HepG2 (cell line): ENCODE measurements around the gene MRPL2. TPM values are rescaled to one million over a fixed set of nuclear protein-coding genes. Genes with fewer than 3 reads are reported as not detected.
A peak's percentile ranks its signal among the peaks of the same experiment; 100 is the strongest.

ENCODE experiments used
- BRCA1 ChIP-seq: sonication (generic); formaldehyde crosslinking; IDR thresholded peaks from 2 replicates; pipeline ENCODE4 v1.4.0; 2020; ENCODE audit warnings: missing genetic modification reagents
- GZF1 ChIP-seq: sonication (generic); formaldehyde crosslinking; IDR thresholded peaks from 2 replicates; pipeline ENCODE4 v1.5.1; 2020; ENCODE audit warnings: mild to moderate bottlenecking, missing genetic modification reagents
- HDAC1 ChIP-seq: sonication (generic); formaldehyde crosslinking; IDR thresholded peaks from 2 replicates; pipeline ENCODE4 v1.5.1; 2020; ENCODE audit warnings: mild to moderate bottlenecking, missing genetic modification reagents
- HOXA5 ChIP-seq: sonication (generic); formaldehyde crosslinking; IDR thresholded peaks from 2 replicates; pipeline ENCODE4 v1.4.0; 2020; ENCODE audit warnings: missing genetic modification reagents
- KDM5B ChIP-seq: sonication (generic); formaldehyde crosslinking; IDR thresholded peaks from 2 replicates; pipeline ENCODE4 v1.4.0; 2020; ENCODE audit warnings: missing genetic modification reagents, mild to moderate bottlenecking, borderline replicate concordance
- MED13 ChIP-seq: sonication (generic); formaldehyde crosslinking; IDR thresholded peaks from 2 replicates; pipeline ENCODE4 v1.5.0; 2020; ENCODE audit warnings: missing genetic modification reagents
- NCOR1 ChIP-seq: fragments of 200-600 bp; sonication (generic); IDR thresholded peaks from 2 replicates; pipeline ENCODE4 v1.7.0; 2017; ENCODE audit warnings: antibody characterized with exemption, low read length, borderline replicate concordance
- NFATC3 ChIP-seq: sonication (generic); formaldehyde crosslinking; IDR thresholded peaks from 2 replicates; pipeline ENCODE4 v1.5.1; 2020; ENCODE audit warnings: mild to moderate bottlenecking, missing genetic modification reagents
- NFYB ChIP-seq: sonication (generic); formaldehyde crosslinking; IDR thresholded peaks from 2 replicates; pipeline ENCODE4 v1.4.0; 2020; ENCODE audit warnings: missing genetic modification reagents
- SPEN ChIP-seq: sonication (generic); formaldehyde crosslinking; IDR thresholded peaks from 2 replicates; pipeline ENCODE4 v1.5.1; 2020; ENCODE audit warnings: low read depth, mild to moderate bottlenecking, missing genetic modification reagents
- TAF1 ChIP-seq: sonication (generic); formaldehyde crosslinking; IDR thresholded peaks from 2 replicates; pipeline ENCODE4 v1.4.0; 2020; ENCODE audit warnings: missing genetic modification reagents
- ZBTB3 ChIP-seq: sonication (generic); formaldehyde crosslinking; IDR thresholded peaks from 2 replicates; pipeline ENCODE4 v1.4.0; 2020; ENCODE audit warnings: low read depth, mild to moderate bottlenecking, moderate library complexity, missing genetic modification reagents, borderline replicate concordance
- ZEB1 ChIP-seq: IDR thresholded peaks from 2 replicates; pipeline ENCODE4 v1.6.1; 2012; ENCODE audit warnings: mild to moderate bottlenecking, low read depth, inconsistent platforms; ENCODE audit not compliant: insufficient replicate concordance
- ZFY ChIP-seq: sonication (generic); formaldehyde crosslinking; IDR thresholded peaks from 2 replicates; pipeline ENCODE4 v1.4.0; 2020; ENCODE audit warnings: missing genetic modification reagents
- ZNF251 ChIP-seq: sonication (generic); formaldehyde crosslinking; IDR thresholded peaks from 2 replicates; pipeline ENCODE4 v1.9.0; 2021; ENCODE audit warnings: mild to moderate bottlenecking, missing genetic modification reagents
- ZNF263 ChIP-seq: sonication (generic); formaldehyde crosslinking; IDR thresholded peaks from 2 replicates; pipeline ENCODE4 v1.4.0; 2020; ENCODE audit warnings: missing genetic modification reagents
- ZNF34 ChIP-seq: sonication (generic); formaldehyde crosslinking; IDR thresholded peaks from 2 replicates; pipeline ENCODE4 v1.4.0; 2020; ENCODE audit warnings: mild to moderate bottlenecking, missing genetic modification reagents, borderline replicate concordance
- ZNF572 ChIP-seq: sonication (generic); formaldehyde crosslinking; IDR thresholded peaks from 2 replicates; pipeline ENCODE4 v1.5.1; 2020; ENCODE audit warnings: mild to moderate bottlenecking, missing genetic modification reagents
- ZNF607 ChIP-seq: sonication (generic); formaldehyde crosslinking; IDR thresholded peaks from 2 replicates; pipeline ENCODE4 v1.5.1; 2020; ENCODE audit warnings: missing genetic modification reagents, mild to moderate bottlenecking, borderline replicate concordance
- ZNF629 ChIP-seq: sonication (generic); formaldehyde crosslinking; conservative IDR thresholded peaks from 2 replicates; pipeline ENCODE4 v1.5.0; 2020; ENCODE audit warnings: missing genetic modification reagents
- ZNF768 ChIP-seq: sonication (generic); formaldehyde crosslinking; IDR thresholded peaks from 2 replicates; pipeline ENCODE4 v1.4.0; 2020; ENCODE audit warnings: missing genetic modification reagents
- ZNF773 ChIP-seq: sonication (generic); formaldehyde crosslinking; IDR thresholded peaks from 2 replicates; pipeline ENCODE4 v1.4.0; 2020; ENCODE audit warnings: missing genetic modification reagents, borderline replicate concordance
- polyA plus RNA-seq, 8 experiments: library from polyadenylated mRNA; depleted of rRNA in 3 of 8; stranded (reverse) in 7 of 8; unstranded in 1 of 8; fragments of >200 nt; fragmentation: Illumina TruSeq in 4 of 8; extraction: Trizol in 4 of 8; gene quantifications; 2 replicates each; pipeline versions ENCODE4 v1.2.1 to v1.2.3, GENCODE V29; 2011 to 2016; ENCODE audit warnings: low read depth in 4 of 8, missing spikeins in 1 of 8, mixed read lengths in 1 of 8; ENCODE audit not compliant: insufficient read depth in 1 of 8
- total RNA-seq, 5 experiments: library from RNA; depleted of rRNA; stranded (reverse); fragments of >200 nt; fragmentation: Illumina TruSeq; extraction: Trizol; gene quantifications; 2 replicates each; pipeline ENCODE4 v1.2.3, GENCODE V29; 2016; ENCODE audit warnings: low read depth in 1 of 5
- TF ChIP-seq, protein P1 (sequence below): sonication (generic); formaldehyde crosslinking; conservative IDR thresholded peaks from 2 replicates; pipeline ENCODE4 v1.5.0; 2020; ENCODE audit warnings: missing genetic modification reagents
- TF ChIP-seq, protein P2 (sequence below): sonication (generic); formaldehyde crosslinking; IDR thresholded peaks from 2 replicates; pipeline ENCODE4 v1.4.0; 2020; ENCODE audit warnings: mild to moderate bottlenecking, low read depth, missing genetic modification reagents
- TF ChIP-seq, protein P3 (sequence below): sonication (generic); formaldehyde crosslinking; IDR thresholded peaks from 2 replicates; pipeline ENCODE4 v1.8.1; 2023; ENCODE audit warnings: mild to moderate bottlenecking, missing genetic modification reagents

The MRPL2 gene
- total and polyA plus RNA-seq, 2 of the 13 experiments (the other 11 are each of a cell fraction or from before 2014, with no cell fraction given): 56.8 to 65.6 TPM

DNA sequence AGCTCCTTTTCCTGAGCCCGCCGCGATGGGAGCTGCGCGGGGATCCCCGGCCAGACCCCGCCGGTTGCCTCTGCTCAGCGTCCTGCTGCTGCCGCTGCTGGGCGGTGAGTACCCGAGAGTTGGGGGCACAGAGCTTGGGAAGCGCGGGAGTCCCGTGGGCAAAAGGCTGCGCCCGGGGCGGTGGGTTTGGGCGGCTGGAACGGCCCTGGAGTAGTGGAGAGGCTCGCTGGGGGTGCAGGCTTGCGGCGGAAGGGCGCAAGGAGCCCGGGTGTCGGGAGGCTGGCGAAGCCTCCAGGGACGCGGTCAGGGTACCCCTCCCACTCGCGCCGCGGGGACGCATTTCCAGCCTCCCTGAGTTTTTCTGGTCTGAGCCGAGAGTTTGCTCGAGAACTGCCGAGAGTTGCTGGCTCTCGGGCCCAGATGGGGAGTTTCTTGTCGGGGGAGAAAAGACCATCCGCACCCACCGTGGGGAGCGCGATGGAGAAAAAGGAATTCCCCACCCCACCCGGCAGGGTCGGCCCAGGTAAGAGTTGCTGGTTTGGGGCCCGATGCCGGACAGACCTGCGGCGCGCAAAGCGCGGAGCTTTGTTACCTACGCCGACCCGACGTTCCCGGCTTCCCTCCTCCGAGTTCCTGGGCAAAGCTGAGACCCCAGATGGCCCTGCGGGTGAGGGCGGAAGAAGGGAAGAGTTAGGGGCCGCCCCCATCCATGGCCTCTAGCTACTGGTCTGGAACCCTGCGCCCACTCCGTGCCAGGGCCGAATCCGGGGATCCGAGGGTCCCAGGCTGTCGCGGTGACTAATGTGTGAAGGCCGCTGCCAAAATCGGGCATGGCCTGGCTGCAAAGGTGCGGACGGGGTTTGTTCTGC is 17.5 kb upstream of the MRPL2 start (continued):
- TF ChIP-seq ZNF251 (CRISPR knock-in tag) (0 out of 2 replicates have a peak, but pooled peaks have one; percentile 38), KDM5B (CRISPR knock-in tag) (peak; percentile 46), ZEB1 (peak; percentile 12), ZBTB3 (CRISPR knock-in tag) (0 out of 2 replicates have a peak, but pooled peaks have one; percentile 60), NFYB (CRISPR knock-in tag) (peak; percentile 11; the same call in 1 of the 2 replicates), NFATC3 (CRISPR knock-in tag) (no peak), ZNF34 (CRISPR knock-in tag) (peak; percentile 71; the same call in 1 of the 2 replicates), ZNF773 (CRISPR knock-in tag) (no peak), ZNF607 (CRISPR knock-in tag) (0 out of 2 replicates have a peak, but pooled peaks have one; percentile 54), SPEN (CRISPR knock-in tag) (peak; percentile 43), HDAC1 (CRISPR knock-in tag) (peak; percentile 78), NCOR1 (peak; percentile 29; the same call in 1 of the 2 replicates), ZNF572 (CRISPR knock-in tag) (peak; percentile 35; the same call in 1 of the 2 replicates), HOXA5 (CRISPR knock-in tag) (peak; percentile 45; the same call in 1 of the 2 replicates), ZNF768 (peak; percentile 55; the same call in 1 of the 2 replicates), ZNF629 (CRISPR knock-in tag) (peak; percentile 64), ZNF263 (CRISPR knock-in tag) (0 out of 2 replicates have a peak, but pooled peaks have one; percentile 7), BRCA1 (peak; percentile 53; the same call in 1 of the 2 replicates), TAF1 (CRISPR knock-in tag) (peak; percentile 40; the same call in 1 of the 2 replicates), ZFY (CRISPR knock-in tag) (peak; percentile 55), MED13 (CRISPR knock-in tag) (0 out of 2 replicates have a peak, but pooled peaks have one; percentile 55), GZF1 (CRISPR knock-in tag) (peak; percentile 18; the same call in 1 of the 2 replicates)
- TF ChIP-seq, protein P1, sequence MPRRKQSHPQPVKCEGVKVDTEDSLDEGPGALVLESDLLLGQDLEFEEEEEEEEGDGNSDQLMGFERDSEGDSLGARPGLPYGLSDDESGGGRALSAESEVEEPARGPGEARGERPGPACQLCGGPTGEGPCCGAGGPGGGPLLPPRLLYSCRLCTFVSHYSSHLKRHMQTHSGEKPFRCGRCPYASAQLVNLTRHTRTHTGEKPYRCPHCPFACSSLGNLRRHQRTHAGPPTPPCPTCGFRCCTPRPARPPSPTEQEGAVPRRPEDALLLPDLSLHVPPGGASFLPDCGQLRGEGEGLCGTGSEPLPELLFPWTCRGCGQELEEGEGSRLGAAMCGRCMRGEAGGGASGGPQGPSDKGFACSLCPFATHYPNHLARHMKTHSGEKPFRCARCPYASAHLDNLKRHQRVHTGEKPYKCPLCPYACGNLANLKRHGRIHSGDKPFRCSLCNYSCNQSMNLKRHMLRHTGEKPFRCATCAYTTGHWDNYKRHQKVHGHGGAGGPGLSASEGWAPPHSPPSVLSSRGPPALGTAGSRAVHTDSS (CRISPR knock-in tag): 0 out of 2 replicates have a peak, but pooled peaks have one; percentile 9
- TF ChIP-seq, protein P2, sequence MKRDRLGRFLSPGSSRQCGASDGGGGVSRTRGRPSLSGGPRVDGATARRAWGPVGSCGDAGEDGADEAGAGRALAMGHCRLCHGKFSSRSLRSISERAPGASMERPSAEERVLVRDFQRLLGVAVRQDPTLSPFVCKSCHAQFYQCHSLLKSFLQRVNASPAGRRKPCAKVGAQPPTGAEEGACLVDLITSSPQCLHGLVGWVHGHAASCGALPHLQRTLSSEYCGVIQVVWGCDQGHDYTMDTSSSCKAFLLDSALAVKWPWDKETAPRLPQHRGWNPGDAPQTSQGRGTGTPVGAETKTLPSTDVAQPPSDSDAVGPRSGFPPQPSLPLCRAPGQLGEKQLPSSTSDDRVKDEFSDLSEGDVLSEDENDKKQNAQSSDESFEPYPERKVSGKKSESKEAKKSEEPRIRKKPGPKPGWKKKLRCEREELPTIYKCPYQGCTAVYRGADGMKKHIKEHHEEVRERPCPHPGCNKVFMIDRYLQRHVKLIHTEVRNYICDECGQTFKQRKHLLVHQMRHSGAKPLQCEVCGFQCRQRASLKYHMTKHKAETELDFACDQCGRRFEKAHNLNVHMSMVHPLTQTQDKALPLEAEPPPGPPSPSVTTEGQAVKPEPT: peak; percentile 16; the same call in 1 of the 2 replicates
- TF ChIP-seq, protein P3, sequence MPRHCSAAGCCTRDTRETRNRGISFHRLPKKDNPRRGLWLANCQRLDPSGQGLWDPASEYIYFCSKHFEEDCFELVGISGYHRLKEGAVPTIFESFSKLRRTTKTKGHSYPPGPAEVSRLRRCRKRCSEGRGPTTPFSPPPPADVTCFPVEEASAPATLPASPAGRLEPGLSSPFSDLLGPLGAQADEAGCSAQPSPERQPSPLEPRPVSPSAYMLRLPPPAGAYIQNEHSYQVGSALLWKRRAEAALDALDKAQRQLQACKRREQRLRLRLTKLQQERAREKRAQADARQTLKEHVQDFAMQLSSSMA (CRISPR knock-in tag): peak; percentile 76; the same call in 1 of the 2 replicates
